Measurements from ENCODE around the gene NUF2. TPM values are rescaled to one million over a fixed set of nuclear protein-coding genes. Genes with fewer than 3 reads are reported as not detected.

Gene NUF2
- total RNA-seq, 1 donor from 2014 or later = 2.0 TPM

DNA sequence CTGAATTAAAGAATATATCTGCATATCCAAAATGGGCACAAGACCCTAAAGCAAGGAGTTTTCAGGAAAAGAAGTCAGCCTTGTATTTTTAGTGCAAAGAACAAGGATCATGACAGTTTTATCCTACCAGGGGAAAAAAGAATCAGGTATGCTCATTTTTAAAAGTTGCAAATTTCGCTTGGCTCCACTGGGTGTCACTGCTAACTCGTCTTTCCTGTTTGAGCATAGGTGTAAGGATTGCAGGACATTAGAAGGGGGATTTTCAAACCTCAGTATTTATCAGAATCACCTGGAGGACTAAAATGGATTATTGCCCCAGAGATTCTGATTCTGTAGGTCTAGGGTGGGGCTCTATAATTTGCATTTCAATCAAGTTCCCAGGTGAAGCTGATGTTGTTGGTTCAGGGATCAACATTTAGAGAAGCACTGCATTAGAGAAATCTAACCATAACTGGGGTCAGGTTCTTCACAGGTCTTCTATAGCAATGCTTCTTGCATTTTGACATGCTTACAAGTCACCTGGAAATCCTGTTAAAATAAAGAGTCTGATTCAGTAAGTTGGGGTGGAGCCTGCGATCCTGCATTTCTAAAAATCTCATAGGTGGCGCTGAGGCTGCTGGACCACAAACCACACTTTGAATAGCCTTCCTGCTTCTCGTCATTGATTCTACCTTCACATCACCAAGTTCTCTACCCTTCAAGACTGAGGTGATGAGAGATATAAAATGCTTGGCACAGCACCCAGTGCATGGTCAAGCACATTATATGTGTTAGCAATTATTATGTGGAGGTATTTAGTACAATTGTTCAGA is 39.6 kb downstream of the NUF2 start:
- TF ChIP-seq, protein P1, sequence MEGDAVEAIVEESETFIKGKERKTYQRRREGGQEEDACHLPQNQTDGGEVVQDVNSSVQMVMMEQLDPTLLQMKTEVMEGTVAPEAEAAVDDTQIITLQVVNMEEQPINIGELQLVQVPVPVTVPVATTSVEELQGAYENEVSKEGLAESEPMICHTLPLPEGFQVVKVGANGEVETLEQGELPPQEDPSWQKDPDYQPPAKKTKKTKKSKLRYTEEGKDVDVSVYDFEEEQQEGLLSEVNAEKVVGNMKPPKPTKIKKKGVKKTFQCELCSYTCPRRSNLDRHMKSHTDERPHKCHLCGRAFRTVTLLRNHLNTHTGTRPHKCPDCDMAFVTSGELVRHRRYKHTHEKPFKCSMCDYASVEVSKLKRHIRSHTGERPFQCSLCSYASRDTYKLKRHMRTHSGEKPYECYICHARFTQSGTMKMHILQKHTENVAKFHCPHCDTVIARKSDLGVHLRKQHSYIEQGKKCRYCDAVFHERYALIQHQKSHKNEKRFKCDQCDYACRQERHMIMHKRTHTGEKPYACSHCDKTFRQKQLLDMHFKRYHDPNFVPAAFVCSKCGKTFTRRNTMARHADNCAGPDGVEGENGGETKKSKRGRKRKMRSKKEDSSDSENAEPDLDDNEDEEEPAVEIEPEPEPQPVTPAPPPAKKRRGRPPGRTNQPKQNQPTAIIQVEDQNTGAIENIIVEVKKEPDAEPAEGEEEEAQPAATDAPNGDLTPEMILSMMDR (IDR thresholded peaks at IDR 0.05) = peak in 1 of 3 experiments; percentile 17
- no peak for TF ChIP-seq POLR2AphosphoS5 (IDR thresholded peaks at IDR 0.05; ENCODE audit: insufficient read depth in 1 of 2, low read depth in 1 of 2)
- intact Hi-C loops (cut with DNase I) = no loop called here
- no peaks in the 10 kb centered on the region for H3K9me3 ChIP-seq
- no peaks in the 10 kb centered on the region for H3K36me3 ChIP-seq
- no peaks in the 10 kb centered on the region for H3K27me3 ChIP-seq
- H3K4me3 ChIP-seq = no peak overlapping the region
- H3K4me1 ChIP-seq = no peaks in the 10 kb centered on the region
- H3K27ac ChIP-seq = no peak overlapping the region
- no peak for DNase-seq (ENCODE audit: extremely low spot score in 2 of 2)

DNA sequence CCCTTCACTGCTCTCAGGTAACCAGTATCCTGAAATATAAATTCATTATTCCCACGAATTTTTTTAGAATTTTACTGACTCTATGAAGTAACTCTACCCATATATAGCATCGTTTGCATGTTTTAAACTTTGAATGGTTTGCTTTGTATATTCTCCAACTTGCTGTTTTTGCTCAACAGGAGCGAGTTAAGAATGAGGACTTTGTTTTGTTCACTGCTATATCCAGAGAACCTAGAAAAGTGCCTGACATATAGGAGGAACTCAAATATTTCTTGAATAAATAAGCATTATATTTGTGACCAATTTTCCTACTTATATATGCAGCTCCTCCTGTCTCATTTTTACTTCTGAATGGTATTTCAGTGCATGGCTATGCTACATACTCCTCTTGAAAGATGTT is 43.4 kb downstream of the NUF2 start:
- no peaks in the 10 kb centered on the region for H3K27me3 ChIP-seq
- H3K36me3 ChIP-seq = no peaks in the 10 kb centered on the region
- no peak for DNase-seq (ENCODE audit: extremely low spot score in 2 of 2)
- H3K4me3 ChIP-seq = no peak overlapping the region
- no peak for TF ChIP-seq POLR2A (IDR thresholded peaks at IDR 0.05)
- TF ChIP-seq, protein P1 (IDR thresholded peaks at IDR 0.05) = no peak
- no peak for TF ChIP-seq POLR2AphosphoS5 (IDR thresholded peaks at IDR 0.05; ENCODE audit: insufficient read depth in 1 of 2, low read depth in 1 of 2)
- no peak overlapping the region for H3K27ac ChIP-seq
- no peaks in the 10 kb centered on the region for H3K4me1 ChIP-seq
- intact Hi-C loops (cut with DNase I) = no loop called here
- no peaks in the 10 kb centered on the region for H3K9me3 ChIP-seq

DNA sequence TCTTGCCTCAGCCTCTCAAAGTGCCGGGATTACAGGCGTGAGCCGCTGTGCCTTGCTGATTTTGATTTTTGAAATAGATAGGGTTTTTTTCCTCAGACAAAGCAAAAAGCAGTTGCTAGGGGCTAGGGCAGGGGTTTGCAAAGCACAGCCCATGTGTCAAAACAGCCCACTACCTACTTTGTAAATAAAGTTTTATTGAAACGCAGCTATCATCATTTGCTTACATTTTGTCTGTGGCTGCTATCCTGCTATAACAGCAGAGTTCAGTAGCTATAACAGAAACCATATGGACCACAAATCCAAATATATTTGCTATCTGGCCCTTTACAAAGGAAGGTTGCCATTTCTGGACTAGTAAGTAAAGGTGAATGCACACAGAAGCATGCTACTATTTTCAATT is 44.8 kb downstream of the NUF2 start:
- no peak for DNase-seq (ENCODE audit: extremely low spot score in 2 of 2)
- Histone ChIP-seq H3K27me3 (no peaks in the 10 kb centered on the region), H3K27ac (no peak overlapping the region), H3K9me3 (no peaks in the 10 kb centered on the region), H3K4me1 (no peaks in the 10 kb centered on the region), H3K4me3 (no peak overlapping the region), H3K36me3 (no peaks in the 10 kb centered on the region)
- TF ChIP-seq, protein P1 (IDR thresholded peaks at IDR 0.05) = no peak
- TF ChIP-seq POLR2AphosphoS5 (IDR thresholded peaks at IDR 0.05; ENCODE audit: insufficient read depth in 1 of 2, low read depth in 1 of 2) (no peak), POLR2A (IDR thresholded peaks at IDR 0.05) (no peak)
- intact Hi-C loops (cut with DNase I) = no loop called here

DNA sequence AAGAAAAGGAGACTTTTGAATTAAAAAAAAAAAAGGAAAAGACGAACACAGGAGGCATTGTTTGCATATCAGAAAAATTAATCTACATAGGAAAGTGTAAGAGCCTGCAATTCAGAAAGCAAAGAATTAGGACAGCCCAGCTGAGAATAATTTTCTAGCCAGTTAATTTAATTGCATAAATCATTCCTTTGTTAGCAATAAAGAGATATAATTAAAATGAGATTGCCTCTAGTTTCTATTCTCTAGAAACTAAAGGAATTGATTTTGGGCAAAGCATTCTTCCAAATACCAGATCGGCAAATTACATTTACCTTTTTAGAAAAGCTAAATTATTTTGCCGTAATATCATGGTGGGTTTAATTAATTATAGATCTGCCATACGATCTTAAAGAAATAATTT is 46.0 kb downstream of the NUF2 start:
- TF ChIP-seq POLR2AphosphoS5 (IDR thresholded peaks at IDR 0.05; ENCODE audit: insufficient read depth in 1 of 2, low read depth in 1 of 2) = no peak
- Histone ChIP-seq H3K27me3 (no peaks in the 10 kb centered on the region), H3K27ac (no peak overlapping the region), H3K36me3 (no peaks in the 10 kb centered on the region), H3K9me3 (no peaks in the 10 kb centered on the region), H3K4me1 (no peaks in the 10 kb centered on the region), H3K4me3 (no peak overlapping the region)
- DNase-seq (ENCODE audit: extremely low spot score in 2 of 2) = no peak
- intact Hi-C loops (cut with DNase I) = no loop called here

DNA sequence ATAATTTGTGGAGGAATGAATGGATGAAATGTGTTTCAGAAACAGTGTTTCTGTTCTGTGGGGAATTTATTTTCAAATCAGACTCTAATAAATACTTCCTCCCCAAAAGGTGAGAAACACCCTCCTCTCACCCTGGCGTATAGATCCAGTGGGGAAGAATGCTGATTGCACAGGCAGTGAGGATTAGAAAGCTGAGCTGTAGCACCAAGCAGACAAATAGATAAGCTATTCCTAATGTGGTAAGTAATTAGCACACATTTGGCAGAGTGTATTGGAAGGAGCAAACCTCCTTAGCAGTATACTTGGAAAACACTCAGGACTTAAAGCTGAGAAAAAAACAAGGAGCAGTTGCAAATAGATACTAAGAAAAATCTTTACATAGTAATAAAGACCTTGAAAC is 50.8 kb downstream of the NUF2 start:
- H3K27me3 ChIP-seq = no peaks in the 10 kb centered on the region
- H3K4me3 ChIP-seq = no peak overlapping the region
- H3K9me3 ChIP-seq = no peaks in the 10 kb centered on the region
- no peaks in the 10 kb centered on the region for H3K4me1 ChIP-seq
- no peak for DNase-seq (ENCODE audit: extremely low spot score in 2 of 2)
- TF ChIP-seq, protein P1 (IDR thresholded peaks at IDR 0.05) = no peak
- TF ChIP-seq POLR2AphosphoS5 (IDR thresholded peaks at IDR 0.05; ENCODE audit: insufficient read depth in 1 of 2, low read depth in 1 of 2) (no peak), POLR2A (IDR thresholded peaks at IDR 0.05) (no peak)
- no peak overlapping the region for H3K27ac ChIP-seq
- intact Hi-C loops (cut with DNase I) = no loop called here
- H3K36me3 ChIP-seq = no peaks in the 10 kb centered on the region
